Panc1 (cell line): ENCODE data around the gene PIP5K1A.

ENCODE experiments used
- POLR2AphosphoS5 ChIP-seq: IDR thresholded peaks from 2 replicates; pipeline ENCODE4 v1.6.1; 2012; ENCODE audit warnings: mild to moderate bottlenecking, low read depth, low read length, moderate library complexity
- TF ChIP-seq, protein P1 (sequence below): fragments of 450-650 bp; IDR thresholded peaks from 2 replicates; pipeline ENCODE4 v1.5.1; 2017; ENCODE audit warnings: mild to moderate bottlenecking

DNA sequence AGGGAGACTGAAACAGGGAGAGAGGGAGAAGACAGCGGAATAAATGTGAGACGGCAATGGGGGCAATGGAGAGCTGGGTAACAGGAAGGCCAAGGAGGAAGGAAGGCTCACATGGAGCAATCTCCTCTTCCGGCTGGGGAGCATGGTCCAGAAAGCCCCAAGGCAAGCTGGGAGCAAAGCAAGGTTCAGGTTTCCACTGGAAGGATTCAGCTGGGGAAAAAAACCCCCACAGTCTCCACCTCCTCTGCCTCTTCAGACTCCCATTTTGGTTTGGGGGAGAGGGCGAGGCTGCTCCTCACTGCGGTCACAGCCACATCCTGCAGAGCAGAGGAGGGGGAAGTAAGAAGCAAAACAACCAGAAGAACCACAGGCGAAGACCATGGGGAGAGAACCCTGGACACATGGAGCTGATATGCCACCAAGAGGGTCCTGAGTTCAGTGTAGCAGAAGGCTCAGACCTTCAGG is 41.3 kb upstream of the PIP5K1A start:
- TF ChIP-seq, protein P1, sequence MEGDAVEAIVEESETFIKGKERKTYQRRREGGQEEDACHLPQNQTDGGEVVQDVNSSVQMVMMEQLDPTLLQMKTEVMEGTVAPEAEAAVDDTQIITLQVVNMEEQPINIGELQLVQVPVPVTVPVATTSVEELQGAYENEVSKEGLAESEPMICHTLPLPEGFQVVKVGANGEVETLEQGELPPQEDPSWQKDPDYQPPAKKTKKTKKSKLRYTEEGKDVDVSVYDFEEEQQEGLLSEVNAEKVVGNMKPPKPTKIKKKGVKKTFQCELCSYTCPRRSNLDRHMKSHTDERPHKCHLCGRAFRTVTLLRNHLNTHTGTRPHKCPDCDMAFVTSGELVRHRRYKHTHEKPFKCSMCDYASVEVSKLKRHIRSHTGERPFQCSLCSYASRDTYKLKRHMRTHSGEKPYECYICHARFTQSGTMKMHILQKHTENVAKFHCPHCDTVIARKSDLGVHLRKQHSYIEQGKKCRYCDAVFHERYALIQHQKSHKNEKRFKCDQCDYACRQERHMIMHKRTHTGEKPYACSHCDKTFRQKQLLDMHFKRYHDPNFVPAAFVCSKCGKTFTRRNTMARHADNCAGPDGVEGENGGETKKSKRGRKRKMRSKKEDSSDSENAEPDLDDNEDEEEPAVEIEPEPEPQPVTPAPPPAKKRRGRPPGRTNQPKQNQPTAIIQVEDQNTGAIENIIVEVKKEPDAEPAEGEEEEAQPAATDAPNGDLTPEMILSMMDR: no peak
- no peak for TF ChIP-seq POLR2AphosphoS5
